DND-41 (cell line): ENCODE results near the gene ACSF3.
"Not testable (repeated sequence)": the region's sequence is repeated elsewhere in the genome, so short reads cannot be mapped to it uniquely, and the experiment has no call there.

Experiments used
- ATAC-seq: fragments of 200-7000 bp; cut with Tn5 transposase; 3 replicates; pipeline ENCODE4 v1.9.1; 2021; ENCODE audit warnings: low read depth; ENCODE audit not compliant: insufficient read depth
- DNase-seq: peaks from one replicate; pipeline ENCODE4 v3.0.0-alpha.2; 2020
- H2AFZ ChIP-seq: 2 replicates; pipeline ENCODE4 v1.6.0; 2012; ENCODE audit warnings: low read depth, low read length
- H3K27ac ChIP-seq: 2 replicates; pipeline ENCODE4 v1.5.1; 2012; ENCODE audit warnings: low read length, inconsistent platforms
- H3K27me3 ChIP-seq: fragments of 200-600 bp; sonication (generic); 2 replicates; pipeline ENCODE4 v1.6.0; 2012; ENCODE audit warnings: low read length, mild to moderate bottlenecking, inconsistent platforms; ENCODE audit not compliant: insufficient read depth, poor library complexity
- H3K36me3 ChIP-seq: 2 replicates; pipeline ENCODE4 v1.5.1; 2012; ENCODE audit warnings: low read length, inconsistent platforms; ENCODE audit not compliant: insufficient read depth
- H3K4me1 ChIP-seq: 2 replicates; pipeline ENCODE4 v1.5.1; 2012; ENCODE audit warnings: mild to moderate bottlenecking, low read length; ENCODE audit not compliant: insufficient read depth
- H3K4me2 ChIP-seq: 2 replicates; pipeline ENCODE4 v1.6.0; 2012; ENCODE audit warnings: mild to moderate bottlenecking, moderate library complexity, low read length, inconsistent platforms; ENCODE audit not compliant: insufficient read depth
- H3K4me3 ChIP-seq, 2 experiments: fragments of 200-600 bp in 1 of 2; shearing (Covaris generic) in 1 of 2; 2 replicates each; pipeline ENCODE4 v1.5.1; 2012 to 2016; ENCODE audit warnings: inconsistent platforms in 2 of 2, low read length in 2 of 2, mild to moderate bottlenecking in 2 of 2, low read depth in 1 of 2, moderate library complexity in 1 of 2
- H3K79me2 ChIP-seq: 2 replicates; pipeline ENCODE4 v1.6.0; 2012; ENCODE audit warnings: low read length, inconsistent platforms; ENCODE audit not compliant: insufficient read depth
- H3K9ac ChIP-seq: 2 replicates; pipeline ENCODE4 v1.6.0; 2012; ENCODE audit warnings: low read depth, mild to moderate bottlenecking, inconsistent platforms, low read length, moderate library complexity
- H3K9me3 ChIP-seq: 2 replicates; pipeline ENCODE4 v1.5.1; 2012; ENCODE audit warnings: low read length, moderate library complexity, mild to moderate bottlenecking, inconsistent platforms; ENCODE audit not compliant: insufficient read depth, severe bottlenecking
- H4K20me1 ChIP-seq: 2 replicates; pipeline ENCODE4 v1.6.0; 2012; ENCODE audit warnings: low read length; ENCODE audit not compliant: insufficient read depth
- CTCF ChIP-seq: IDR thresholded peaks from 2 replicates; pipeline ENCODE4 v1.5.1; 2012; ENCODE audit warnings: borderline replicate concordance, low read length, moderate library complexity, mild to moderate bottlenecking; ENCODE audit not compliant: poor library complexity, severe bottlenecking; ENCODE audit errors: extremely low read depth
- EZH2 ChIP-seq: IDR thresholded peaks from 3 replicates; pipeline ENCODE4 v1.6.1; 2012; ENCODE audit warnings: borderline replicate concordance, low read depth, mild to moderate bottlenecking, moderate library complexity, low read length, inconsistent platforms; ENCODE audit not compliant: severe bottlenecking

ACSF3 gene

GRCh38 chr16:89067677-89068443 is 25.8 kb upstream of the ACSF3 start:
- Histone ChIP-seq H2AFZ (no peak overlapping the region), H3K4me1 (no peaks in the 10 kb centered on the region), H3K27ac (no peak overlapping the region), H3K79me2 (no peaks in the 10 kb centered on the region), H3K27me3 (no peaks in the 10 kb centered on the region), H3K36me3 (no peaks in the 10 kb centered on the region), H4K20me1 (no peaks in the 10 kb centered on the region), H3K4me3 (no peak overlapping the region), H3K9ac (no peak overlapping the region), H3K4me2 (no peak overlapping the region), H3K9me3 (no peaks in the 10 kb centered on the region)
- ATAC-seq (peak; percentile 22; the same call in 1 of the 3 replicates), DNase-seq (peak; percentile 35)
- TF ChIP-seq CTCF (no peak), EZH2 (no peak)

- not testable (repeated sequence) for H3K36me3 ChIP-seq, H3K4me2 ChIP-seq, DNase-seq, ATAC-seq, H3K79me2 ChIP-seq, H2AFZ ChIP-seq, H4K20me1 ChIP-seq, H3K9ac ChIP-seq, H3K27ac ChIP-seq, H3K27me3 ChIP-seq, H3K4me3 ChIP-seq, H3K4me1 ChIP-seq, H3K9me3 ChIP-seq
These were observed 24.6 kb upstream of the ACSF3 start for GRCh38 chr16:89068814-89069616.

- H3K79me2 ChIP-seq, result no peaks in the 10 kb centered on the region
- H3K27me3 ChIP-seq, result no peaks in the 10 kb centered on the region
- no peak for TF ChIP-seq CTCF
- no peak for TF ChIP-seq EZH2
- no peak overlapping the region for H3K9ac ChIP-seq
- peaks cover 16% of the 10 kb centered on the region for H3K9me3 ChIP-seq
- no peak for DNase-seq
- H3K27ac ChIP-seq, result no peak overlapping the region
- ATAC-seq, result no peak
- H3K4me3 ChIP-seq, result no peak overlapping the region
- H3K36me3 ChIP-seq, result no peaks in the 10 kb centered on the region
- no peaks in the 10 kb centered on the region for H4K20me1 ChIP-seq
- H2AFZ ChIP-seq, result no peak overlapping the region
- no peaks in the 10 kb centered on the region for H3K4me1 ChIP-seq
- no peak overlapping the region for H3K4me2 ChIP-seq
These were observed 23.7 kb upstream of the ACSF3 start for GRCh38 chr16:89069920-89070319.

GRCh38 chr16:89070590-89070989 is 23.1 kb upstream of the ACSF3 start:
- H3K27ac ChIP-seq, result no peak overlapping the region
- no peaks in the 10 kb centered on the region for H3K27me3 ChIP-seq
- no peaks in the 10 kb centered on the region for H3K36me3 ChIP-seq
- H3K4me2 ChIP-seq, result no peak overlapping the region
- H3K9me3 ChIP-seq, result peaks cover 22% of the 10 kb centered on the region
- no peak overlapping the region for H2AFZ ChIP-seq
- no peak overlapping the region for H3K9ac ChIP-seq
- H3K4me1 ChIP-seq, result no peaks in the 10 kb centered on the region
- TF ChIP-seq CTCF, result no peak
- TF ChIP-seq EZH2, result no peak
- DNase-seq, result no peak
- no peak for ATAC-seq
- H3K4me3 ChIP-seq, result no peak overlapping the region
- H3K79me2 ChIP-seq, result no peaks in the 10 kb centered on the region
- no peaks in the 10 kb centered on the region for H4K20me1 ChIP-seq
